Uterus (tissue), 4 donors: ENCODE measurements around the gene CLSTN2. TPM values are rescaled to one million over a fixed set of nuclear protein-coding genes. Genes with fewer than 3 reads are reported as not detected.
"Not testable (repeated sequence)": the region's sequence is repeated elsewhere in the genome, so short reads cannot be mapped to it uniquely, and the experiment has no call there.

Source experiments
- DNase-seq, 2 donors: peaks; one replicate each; pipeline ENCODE4 v3.0.0-alpha.2; 2019 to 2020
- H3K27ac ChIP-seq, 2 donors: fragments of 200-600 bp; sonication (generic); 1 replicate in 1 of 2; 2 replicates in 1 of 2; pipeline ENCODE4 v1.5.1; 2016 to 2018
- H3K27me3 ChIP-seq, 2 donors: fragments of 200-600 bp; sonication (generic); one replicate each; pipeline ENCODE4 v1.5.1; 2018 to 2019; ENCODE audit warnings: control low read depth in 1 of 2
- H3K36me3 ChIP-seq, 2 donors: fragments of 200-600 bp; sonication (generic); one replicate each; pipeline ENCODE4 v1.5.1; 2019; ENCODE audit warnings: control low read depth in 1 of 2
- H3K4me1 ChIP-seq, 2 donors: fragments of 200-600 bp; sonication (generic); one replicate each; pipeline ENCODE4 v1.5.1; 2018 to 2019; ENCODE audit warnings: control low read depth in 1 of 2
- H3K4me3 ChIP-seq, 2 donors: fragments of 200-600 bp; sonication (generic); 1 replicate in 1 of 2; 2 replicates in 1 of 2; pipeline ENCODE4 v1.5.1; 2018 to 2019; ENCODE audit warnings: mild to moderate bottlenecking in 1 of 2
- H3K9me3 ChIP-seq, 2 donors: fragments of 200-600 bp; sonication (generic); one replicate each; pipeline ENCODE4 v1.5.1; 2019; ENCODE audit warnings: control low read depth in 1 of 2
- POLR2A ChIP-seq, 2 donors: fragments of 450-650 bp; IDR thresholded peaks; one replicate each; pipeline ENCODE4 v1.6.1; 2016; ENCODE audit warnings: antibody characterized with exemption in 2 of 2, mild to moderate bottlenecking in 1 of 2, moderate library complexity in 1 of 2
- intact Hi-C: fragments of 100-400 bp; cut with DNase I; formaldehyde crosslinking; loops from one replicate; pipeline ENCODE4 v1.15.1; 2023; ENCODE audit warnings: low total_unique reads
- total RNA-seq, 4 donors: library from RNA; depleted of rRNA in 3 of 4; stranded (reverse); fragments of >200 nt in 3 of 4; gene quantifications; one replicate each; pipeline versions ENCODE4 v1.1.0 to v1.2.4, GENCODE V29; 2014 to 2023
- TF ChIP-seq, protein P1 (sequence below), 4 experiments: fragments of 200-600 bp in 2 of 4; fragments of 450-650 bp in 2 of 4; sonication (generic) in 2 of 4; IDR thresholded peaks; one replicate each; pipeline ENCODE4 v1.5.1; 2016 to 2019; ENCODE audit warnings: antibody characterized with exemption in 4 of 4, mild to moderate bottlenecking in 2 of 4, moderate library complexity in 1 of 4
- donor health status: DM: yes; HTN: yes; CAD: no.

The CLSTN2 gene
- total RNA-seq, 4 donors from 2014 or later, result 4.7 to 32.2 (median 19.2) TPM

DNA sequence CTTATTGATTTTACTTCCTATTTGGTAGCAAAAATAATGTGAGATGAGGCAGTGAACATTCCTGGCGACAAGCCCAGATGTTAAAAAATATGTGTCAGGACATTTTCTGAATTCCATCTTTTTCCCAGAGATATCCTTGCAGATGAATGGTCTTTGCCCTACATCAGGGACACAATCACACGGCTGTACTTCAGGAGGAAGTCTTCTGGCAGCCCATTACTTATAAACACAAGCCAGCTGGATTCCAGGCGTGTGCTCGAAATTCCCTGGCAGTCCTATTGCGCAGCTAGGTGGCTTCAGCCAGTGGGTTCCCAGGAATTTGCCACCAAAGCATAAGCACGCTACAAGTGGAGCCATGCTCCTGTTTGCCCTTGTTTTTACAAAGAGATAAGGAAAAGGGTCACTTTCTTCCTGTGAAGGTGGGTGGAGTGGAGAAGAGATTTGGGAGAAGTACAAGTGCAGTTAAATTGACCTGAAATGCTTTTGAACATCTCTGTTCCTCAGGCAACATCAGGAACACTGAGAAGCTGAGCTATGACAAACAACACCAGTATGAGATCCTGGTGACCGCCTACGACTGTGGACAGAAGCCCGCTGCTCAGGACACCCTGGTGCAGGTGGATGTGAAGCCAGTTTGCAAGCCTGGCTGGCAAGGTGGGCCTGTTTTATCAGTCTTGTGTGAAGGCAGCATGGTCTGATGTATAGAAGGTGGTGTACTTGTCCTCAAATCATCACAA is 485.8 kb downstream of the CLSTN2 start:
- Histone ChIP-seq H3K27me3 (no peaks in the 10 kb centered on the region), H3K4me1 (no peaks in the 10 kb centered on the region), H3K9me3 (no peaks in the 10 kb centered on the region), H3K27ac (no peak overlapping the region), H3K36me3 (no peaks in the 10 kb centered on the region), H3K4me3 (no peak overlapping the region)
- DNase-seq, result no peak
- intact Hi-C loops, result no loop called here
- TF ChIP-seq POLR2A (IDR thresholded peaks at IDR 0.05), result no peak
- TF ChIP-seq, protein P1, sequence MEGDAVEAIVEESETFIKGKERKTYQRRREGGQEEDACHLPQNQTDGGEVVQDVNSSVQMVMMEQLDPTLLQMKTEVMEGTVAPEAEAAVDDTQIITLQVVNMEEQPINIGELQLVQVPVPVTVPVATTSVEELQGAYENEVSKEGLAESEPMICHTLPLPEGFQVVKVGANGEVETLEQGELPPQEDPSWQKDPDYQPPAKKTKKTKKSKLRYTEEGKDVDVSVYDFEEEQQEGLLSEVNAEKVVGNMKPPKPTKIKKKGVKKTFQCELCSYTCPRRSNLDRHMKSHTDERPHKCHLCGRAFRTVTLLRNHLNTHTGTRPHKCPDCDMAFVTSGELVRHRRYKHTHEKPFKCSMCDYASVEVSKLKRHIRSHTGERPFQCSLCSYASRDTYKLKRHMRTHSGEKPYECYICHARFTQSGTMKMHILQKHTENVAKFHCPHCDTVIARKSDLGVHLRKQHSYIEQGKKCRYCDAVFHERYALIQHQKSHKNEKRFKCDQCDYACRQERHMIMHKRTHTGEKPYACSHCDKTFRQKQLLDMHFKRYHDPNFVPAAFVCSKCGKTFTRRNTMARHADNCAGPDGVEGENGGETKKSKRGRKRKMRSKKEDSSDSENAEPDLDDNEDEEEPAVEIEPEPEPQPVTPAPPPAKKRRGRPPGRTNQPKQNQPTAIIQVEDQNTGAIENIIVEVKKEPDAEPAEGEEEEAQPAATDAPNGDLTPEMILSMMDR (IDR thresholded peaks at IDR 0.05), result no peak

DNA sequence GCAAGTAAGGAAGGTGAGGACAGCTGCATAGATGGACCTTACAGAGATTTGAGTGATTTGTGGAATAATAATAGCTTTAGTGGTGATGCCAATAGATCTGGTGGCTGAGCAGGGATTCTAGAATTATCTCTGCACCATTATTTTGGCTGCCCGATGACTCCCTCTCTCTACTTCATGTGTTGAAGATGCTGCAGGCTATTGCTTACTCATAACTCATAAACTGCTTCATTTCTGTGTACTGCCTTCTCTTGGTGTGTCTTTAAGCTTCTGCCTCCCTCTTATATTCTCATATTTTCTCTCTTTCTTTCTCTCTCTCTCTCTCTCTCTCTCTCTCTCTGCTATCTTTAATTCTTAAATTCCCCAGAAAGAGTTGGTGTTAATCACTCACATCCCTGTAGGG is 486.9 kb downstream of the CLSTN2 start:
- intact Hi-C loops, result no loop called here
- Histone ChIP-seq H3K9me3 (no peaks in the 10 kb centered on the region), H3K27me3 (no peaks in the 10 kb centered on the region), H3K4me3 (no peak overlapping the region), H3K36me3 (no peaks in the 10 kb centered on the region), H3K4me1 (no peaks in the 10 kb centered on the region), H3K27ac (no peak overlapping the region)
- no peak for DNase-seq
- no peak for TF ChIP-seq POLR2A (IDR thresholded peaks at IDR 0.05)
- TF ChIP-seq, protein P1 (IDR thresholded peaks at IDR 0.05), result no peak

DNA sequence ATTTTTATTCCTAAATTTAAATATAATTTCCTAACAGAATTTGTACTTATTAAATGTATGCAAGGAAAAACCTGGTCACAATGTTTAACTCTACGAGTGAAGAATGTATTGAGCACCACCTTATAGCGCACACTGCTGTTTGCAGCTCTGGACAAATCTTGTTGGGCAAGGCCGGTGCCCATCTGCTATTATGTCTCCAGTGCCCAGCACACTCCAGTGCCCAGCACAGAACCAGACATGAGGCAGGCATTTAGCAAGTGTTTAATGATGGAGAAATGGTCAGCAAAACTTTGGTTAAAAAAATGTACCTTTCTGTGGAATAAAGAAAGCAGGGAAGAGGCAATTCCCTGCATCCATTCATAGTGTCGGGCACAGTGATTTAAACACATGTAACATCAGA is 488.2 kb downstream of the CLSTN2 start:
- Histone ChIP-seq H3K4me1 (no peaks in the 10 kb centered on the region), H3K36me3 (no peaks in the 10 kb centered on the region), H3K27ac (no peak overlapping the region), H3K27me3 (no peaks in the 10 kb centered on the region), H3K4me3 (no peak overlapping the region), H3K9me3 (no peaks in the 10 kb centered on the region)
- intact Hi-C loops, result no loop called here
- no peak for DNase-seq
- TF ChIP-seq, protein P1 (IDR thresholded peaks at IDR 0.05), result no peak
- TF ChIP-seq POLR2A (IDR thresholded peaks at IDR 0.05), result no peak

DNA sequence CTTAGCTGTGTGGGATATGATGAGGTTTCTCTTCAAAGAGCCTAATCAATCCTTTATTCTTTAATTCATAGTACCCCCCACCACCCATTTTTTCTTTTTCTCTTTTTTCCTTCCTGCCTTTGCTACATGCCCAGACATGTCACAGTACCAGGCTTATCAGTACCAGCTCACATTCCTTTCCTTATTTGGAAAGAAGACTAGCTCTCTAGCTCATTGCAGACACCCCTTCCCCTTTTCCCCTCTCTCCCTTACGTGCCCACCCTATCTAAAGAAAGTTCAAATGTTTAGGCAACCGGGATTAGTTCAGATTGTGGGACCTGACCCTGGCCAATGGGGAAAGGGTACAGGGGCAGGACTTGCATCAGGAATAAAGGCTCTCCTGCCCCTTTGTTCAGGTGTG is 488.6 kb downstream of the CLSTN2 start:
- intact Hi-C loops, H3K4me1 ChIP-seq, H3K9me3 ChIP-seq, H3K36me3 ChIP-seq, H3K27ac ChIP-seq, DNase-seq, H3K4me3 ChIP-seq, H3K27me3 ChIP-seq: not testable (repeated sequence)

DNA sequence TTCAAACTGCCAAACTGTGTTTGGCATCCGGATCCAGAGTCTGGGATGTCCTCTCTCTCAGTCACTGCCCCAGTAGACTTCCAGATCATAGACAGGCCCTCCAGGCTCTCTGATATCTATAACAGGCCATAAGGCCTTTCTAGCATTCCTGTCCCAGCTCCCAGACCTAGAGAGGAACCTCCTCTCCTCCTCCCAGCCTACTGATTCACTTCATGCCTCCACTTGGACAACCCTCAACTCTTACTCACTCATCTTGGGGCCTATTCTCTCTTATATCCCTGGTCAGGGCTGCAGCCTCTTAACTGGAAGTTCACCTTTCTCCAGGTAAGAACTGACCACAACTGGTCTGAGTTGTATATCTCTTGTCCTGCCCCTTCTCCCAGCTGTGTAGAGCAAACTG is 489.2 kb downstream of the CLSTN2 start:
- H3K4me1 ChIP-seq, result no peaks in the 10 kb centered on the region
- no peaks in the 10 kb centered on the region for H3K36me3 ChIP-seq
- DNase-seq, result no peak
- no peak overlapping the region for H3K4me3 ChIP-seq
- no peak overlapping the region for H3K27ac ChIP-seq
- TF ChIP-seq, protein P1 (IDR thresholded peaks at IDR 0.05), result no peak
- TF ChIP-seq POLR2A (IDR thresholded peaks at IDR 0.05), result no peak
- intact Hi-C loops, result no loop called here
- H3K27me3 ChIP-seq, result no peaks in the 10 kb centered on the region
- H3K9me3 ChIP-seq, result no peaks in the 10 kb centered on the region

DNA sequence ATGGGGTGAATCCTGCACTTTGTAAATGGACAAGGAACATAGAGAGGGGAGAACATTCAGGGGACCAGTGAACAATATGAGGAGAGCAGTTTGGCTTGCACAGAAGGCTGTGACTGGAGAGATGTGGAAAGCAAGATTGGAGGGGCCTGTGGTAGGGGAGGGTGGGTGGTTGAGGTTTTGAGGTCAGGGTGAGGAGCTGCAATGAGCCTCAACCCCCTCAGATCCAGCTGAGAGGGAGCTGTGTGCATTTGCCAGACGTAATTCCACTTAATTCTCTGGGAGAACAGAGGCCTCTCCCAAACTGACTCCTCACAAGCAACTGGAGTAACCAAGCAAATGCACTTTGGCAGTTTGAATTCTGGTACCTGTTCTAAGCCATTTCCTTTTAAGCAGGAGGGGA is 489.7 kb downstream of the CLSTN2 start:
- H3K27ac ChIP-seq, result no peak overlapping the region
- no peaks in the 10 kb centered on the region for H3K4me1 ChIP-seq
- DNase-seq, result no peak
- H3K4me3 ChIP-seq, result no peak overlapping the region
- no peaks in the 10 kb centered on the region for H3K27me3 ChIP-seq
- no peaks in the 10 kb centered on the region for H3K9me3 ChIP-seq
- intact Hi-C loops, result no loop called here
- H3K36me3 ChIP-seq, result no peaks in the 10 kb centered on the region
- TF ChIP-seq, protein P1 (IDR thresholded peaks at IDR 0.05), result no peak
- no peak for TF ChIP-seq POLR2A (IDR thresholded peaks at IDR 0.05)
